H9 (cell line): Measurements from ENCODE around the gene AIF1. TPM values are rescaled to one million over a fixed set of nuclear protein-coding genes. Genes with fewer than 3 reads are reported as not detected.

Experiments
- DNase-seq: peaks from one replicate; pipeline ENCODE4 v3.0.0-alpha.2; 2017
- H2AFZ ChIP-seq: one replicate; pipeline ENCODE4 v1.6.1; 2013; ENCODE audit warnings: mild to moderate bottlenecking, low read length, control low read depth, moderate library complexity
- H2AK5ac ChIP-seq: 2 replicates; pipeline ENCODE4 v1.6.1; 2013; ENCODE audit warnings: low read length, control low read depth, mixed read lengths; ENCODE audit not compliant: insufficient read length
- H2BK120ac ChIP-seq: one replicate; pipeline ENCODE4 v1.6.1; 2013; ENCODE audit warnings: low read depth, mild to moderate bottlenecking, low read length, control low read depth, inconsistent platforms; ENCODE audit not compliant: poor library complexity, severe bottlenecking
- H2BK12ac ChIP-seq: 2 replicates; pipeline ENCODE4 v1.6.1; 2013; ENCODE audit warnings: low read length, control low read depth, mixed read lengths, low read depth; ENCODE audit not compliant: insufficient read length
- H2BK15ac ChIP-seq: 2 replicates; pipeline ENCODE4 v1.6.1; 2013; ENCODE audit warnings: low read depth, low read length, control low read depth
- H2BK20ac ChIP-seq: one replicate; pipeline ENCODE4 v1.6.1; 2013; ENCODE audit warnings: low read depth, mild to moderate bottlenecking, low read length, control low read depth, inconsistent platforms; ENCODE audit not compliant: poor library complexity, severe bottlenecking
- H2BK5ac ChIP-seq: 2 replicates; pipeline ENCODE4 v1.6.1; 2013; ENCODE audit warnings: low read length, control low read depth, mixed read lengths; ENCODE audit not compliant: insufficient read length
- H3K14ac ChIP-seq: 2 replicates; pipeline ENCODE4 v1.6.1; 2013; ENCODE audit warnings: low read length, control low read depth; ENCODE audit not compliant: insufficient read depth
- H3K18ac ChIP-seq: 2 replicates; pipeline ENCODE4 v1.6.1; 2013; ENCODE audit warnings: low read depth, mild to moderate bottlenecking, mixed read lengths, low read length, control low read depth; ENCODE audit not compliant: insufficient read length
- H3K23ac ChIP-seq: 2 replicates; pipeline ENCODE4 v1.6.1; 2013; ENCODE audit warnings: low read length, control low read depth, mixed read lengths, low read depth; ENCODE audit not compliant: insufficient read length
- H3K23me2 ChIP-seq: 2 replicates; pipeline ENCODE4 v1.6.1; 2013; ENCODE audit warnings: low read depth, mild to moderate bottlenecking, mixed read lengths, low read length, control low read depth; ENCODE audit not compliant: insufficient read length, poor library complexity, severe bottlenecking
- H3K27ac ChIP-seq: 2 replicates; pipeline ENCODE4 v1.5.1; 2013; ENCODE audit warnings: low read length, control low read depth, mixed read lengths, low read depth; ENCODE audit not compliant: insufficient read length
- H3K27me3 ChIP-seq: 2 replicates; pipeline ENCODE4 v1.6.1; 2013; ENCODE audit warnings: low read length, control low read depth, inconsistent platforms; ENCODE audit not compliant: insufficient read depth
- H3K4ac ChIP-seq: 2 replicates; pipeline ENCODE4 v1.6.1; 2013; ENCODE audit warnings: low read depth, mild to moderate bottlenecking, control low read depth, inconsistent platforms, low read length, moderate library complexity
- H3K4me1 ChIP-seq: 2 replicates; pipeline ENCODE4 v1.6.1; 2013; ENCODE audit warnings: low read length, control low read depth, inconsistent platforms; ENCODE audit not compliant: insufficient read depth
- H3K4me2 ChIP-seq: 2 replicates; pipeline ENCODE4 v1.6.1; 2013; ENCODE audit warnings: low read length, control low read depth, mixed read lengths; ENCODE audit not compliant: insufficient read length, insufficient read depth
- H3K56ac ChIP-seq: 2 replicates; pipeline ENCODE4 v1.6.1; 2013; ENCODE audit warnings: low read depth, mild to moderate bottlenecking, mixed read lengths, low read length, control low read depth; ENCODE audit not compliant: insufficient read length
- H3K79me1 ChIP-seq: 2 replicates; pipeline ENCODE4 v1.6.1; 2013; ENCODE audit warnings: low read depth, mild to moderate bottlenecking, moderate library complexity, low read length, control low read depth, inconsistent platforms; ENCODE audit not compliant: insufficient read depth, poor library complexity, severe bottlenecking
- H3K79me2 ChIP-seq: 2 replicates; pipeline ENCODE4 v1.6.1; 2013; ENCODE audit warnings: low read length, control low read depth, inconsistent platforms; ENCODE audit not compliant: insufficient read depth
- H3K9ac ChIP-seq: 2 replicates; pipeline ENCODE4 v1.6.1; 2013; ENCODE audit warnings: low read length, control low read depth, mixed read lengths; ENCODE audit not compliant: insufficient read length; ENCODE audit errors: extremely low read depth
- H3K9me3 ChIP-seq: one replicate; pipeline ENCODE4 v1.6.1; 2013; ENCODE audit warnings: low read depth, low read length, inconsistent platforms; ENCODE audit not compliant: control insufficient read depth
- H3T11ph ChIP-seq: one replicate; pipeline ENCODE4 v1.6.1; 2013; ENCODE audit warnings: mild to moderate bottlenecking, low read length, control low read depth, inconsistent platforms
- H4K20me1 ChIP-seq: one replicate; pipeline ENCODE4 v1.6.1; 2013; ENCODE audit not compliant: control insufficient read depth, insufficient read length, insufficient read depth
- H4K5ac ChIP-seq: 2 replicates; pipeline ENCODE4 v1.6.1; 2013; ENCODE audit warnings: low read depth, mild to moderate bottlenecking, mixed read lengths, low read length, control low read depth; ENCODE audit not compliant: insufficient read length
- H4K8ac ChIP-seq: replicated peaks from 2 replicates; pipeline ENCODE4 v1.6.1; 2013; ENCODE audit warnings: low read length, control low read depth, mixed read lengths, low read depth; ENCODE audit not compliant: insufficient read length
- H4K91ac ChIP-seq: 2 replicates; pipeline ENCODE4 v1.6.1; 2013; ENCODE audit warnings: low read depth, mild to moderate bottlenecking, moderate library complexity, mixed read lengths, low read length, control low read depth; ENCODE audit not compliant: insufficient read length
- H3K27ac Mint-ChIP-seq, 3 experiments: 2 replicates in 2 of 3; 3 replicates in 1 of 3; pipeline ENCODE4 v1.8.0; 2020 to 2021; ENCODE audit warnings: mixed read lengths in 3 of 3, mild to moderate bottlenecking in 1 of 3, moderate library complexity in 1 of 3
- H3K27me3 Mint-ChIP-seq: 2 replicates; pipeline ENCODE4 v1.8.0; 2021; ENCODE audit warnings: low read depth, mild to moderate bottlenecking, moderate library complexity, mixed read lengths
- H3K36me3 Mint-ChIP-seq, 3 experiments: 2 replicates in 2 of 3; 3 replicates in 1 of 3; pipeline ENCODE4 v1.8.0; 2020 to 2021; ENCODE audit warnings: low read depth in 3 of 3, mixed read lengths in 3 of 3; ENCODE audit not compliant: insufficient read depth in 1 of 3
- H3K4me1 Mint-ChIP-seq, 2 experiments: 2 replicates each; pipeline ENCODE4 v1.8.0; 2020; ENCODE audit warnings: mixed read lengths in 2 of 2
- H3K4me3 Mint-ChIP-seq, 2 experiments: 2 replicates in 1 of 2; 3 replicates in 1 of 2; pipeline ENCODE4 v1.8.0; 2020 to 2021; ENCODE audit warnings: mild to moderate bottlenecking in 2 of 2, mixed read lengths in 2 of 2, moderate library complexity in 1 of 2
- H3K9me3 Mint-ChIP-seq, 2 experiments: 2 replicates in 1 of 2; 3 replicates in 1 of 2; pipeline ENCODE4 v1.8.0; 2020; ENCODE audit warnings: mild to moderate bottlenecking in 2 of 2, mixed read lengths in 2 of 2, moderate library complexity in 1 of 2
- CTCF ChIP-seq: fragments of 200-600 bp; sonication (generic); conservative IDR thresholded peaks from 3 replicates; pipeline ENCODE4 v1.8.0; 2021; ENCODE audit warnings: antibody characterized with exemption, mild to moderate bottlenecking
- WGBS: extraction: QIAGEN DNeasy Blood & Tissue Kit; methylation state at CpG from one replicate; pipeline ENCODE4 v1.1.7; 2013; ENCODE audit warnings: missing lambda C conversion rate, low lambda C conversion rate, mixed read lengths; ENCODE audit not compliant: insufficient read length; ENCODE audit errors: extremely low coverage; 5-methylcytosine and 5-hydroxymethylcytosine counted together
- total RNA-seq: library from RNA; stranded (reverse); gene quantifications from 2 replicates; pipeline ENCODE4 v1.2.1, GENCODE V29; 2021

Gene AIF1
- total RNA-seq, 1 experiment from 2014 or later: 4.2 TPM

GRCh38 chr6:31576897-31577578 is 38.0 kb upstream of the AIF1 start:
- Histone ChIP-seq H3K9ac (no peak overlapping the region), H4K20me1 (no peaks in the 10 kb centered on the region), H2BK5ac (no peak overlapping the region), H2BK15ac (no peak overlapping the region), H2BK120ac (no peak overlapping the region), H3K9me3 (no peaks in the 10 kb centered on the region), H2BK20ac (no peak overlapping the region), H2BK12ac (no peak overlapping the region), H3K4me1 (peaks cover 2% of the 10 kb centered on the region; the same call in 1 of the 2 replicates), H4K91ac (no peak overlapping the region), H3K27ac (no peak overlapping the region), H3K23ac (no peak overlapping the region), H3K56ac (no peak overlapping the region), H3K18ac (no peak overlapping the region), H3K4ac (no peak overlapping the region), H2AK5ac (no peak overlapping the region), H3K23me2 (peaks cover 11% of the 10 kb centered on the region), H3K79me2 (no peaks in the 10 kb centered on the region), H3K14ac (no peak overlapping the region), H3K79me1 (no peaks in the 10 kb centered on the region), H3K4me2 (no peak overlapping the region), H4K8ac (no peak overlapping the region), H4K5ac (no peak overlapping the region), H2AFZ (no peak overlapping the region), H3K27me3 (no peaks in the 10 kb centered on the region), H3T11ph (no peak overlapping the region)
- Mint-ChIP-seq H3K4me1 (peaks cover 34 to 38% of the 10 kb centered on the region in 2 experiments), H3K9me3 (no peaks in the 10 kb centered on the region; a peak in 2 of 5 replicates), H3K4me3 (no peak overlapping the region), H3K27ac (no peak overlapping the region), H3K36me3 (no peaks in the 10 kb centered on the region), H3K27me3 (peaks cover 45% of the 10 kb centered on the region)
- no peak for TF ChIP-seq CTCF
- WGBS: no CpG with 5 or more reads among the region's 19 CpGs
- DNase-seq: no peak
